Osteocyte (in vitro differentiated cells): Measurements from ENCODE around the gene ZC3H7B. TPM values are rescaled to one million over a fixed set of nuclear protein-coding genes. Genes with fewer than 3 reads are reported as not detected.

Source experiments
- DNase-seq: peaks from one replicate; pipeline ENCODE4 v3.0.0; 2021; ENCODE audit warnings: mixed read lengths; ENCODE audit not compliant: unreplicated experiment; ENCODE audit errors: extremely low spot score
- H3K27ac Mint-ChIP-seq: one replicate; pipeline ENCODE4 v1.8.0; 2021; ENCODE audit warnings: mild to moderate bottlenecking, mixed read lengths; ENCODE audit not compliant: unreplicated experiment
- H3K27me3 Mint-ChIP-seq: one replicate; pipeline ENCODE4 v1.8.0; 2021; ENCODE audit warnings: mixed read lengths; ENCODE audit not compliant: unreplicated experiment
- H3K36me3 Mint-ChIP-seq: one replicate; pipeline ENCODE4 v1.8.0; 2021; ENCODE audit warnings: mixed read lengths; ENCODE audit not compliant: unreplicated experiment
- H3K4me1 Mint-ChIP-seq: one replicate; pipeline ENCODE4 v1.8.0; 2021; ENCODE audit warnings: mixed read lengths; ENCODE audit not compliant: unreplicated experiment
- H3K4me3 Mint-ChIP-seq: one replicate; pipeline ENCODE4 v1.8.0; 2021; ENCODE audit warnings: mild to moderate bottlenecking, moderate library complexity, mixed read lengths; ENCODE audit not compliant: unreplicated experiment
- H3K9me3 Mint-ChIP-seq: one replicate; pipeline ENCODE4 v1.8.0; 2021; ENCODE audit warnings: mixed read lengths; ENCODE audit not compliant: unreplicated experiment
- CTCF ChIP-seq: fragments of 200-600 bp; sonication (generic); IDR thresholded peaks from 2 replicates; pipeline ENCODE4 v1.5.0; 2021; ENCODE audit warnings: antibody characterized with exemption, mild to moderate bottlenecking, moderate library complexity
- total RNA-seq: library from RNA; stranded (reverse); gene quantifications from 2 replicates; pipeline ENCODE4 v1.2.1, GENCODE V29; 2021

Gene ZC3H7B
- total RNA-seq, 1 donor from 2014 or later: 82.8 TPM

GRCh38 chr22:41274856-41275255 lies 26.5 kb upstream of the ZC3H7B start:
- Mint-ChIP-seq H3K9me3 (no peaks in the 10 kb centered on the region), H3K27me3 (no peaks in the 10 kb centered on the region), H3K4me1 (no peaks in the 10 kb centered on the region), H3K27ac (no peak overlapping the region), H3K36me3 (peaks cover 28% of the 10 kb centered on the region), H3K4me3 (no peak overlapping the region)
- no peak for DNase-seq
- TF ChIP-seq CTCF: no peak

GRCh38 chr22:41280065-41280464 lies 21.3 kb upstream of the ZC3H7B start:
- Mint-ChIP-seq H3K4me3 (no peak overlapping the region), H3K9me3 (no peaks in the 10 kb centered on the region), H3K27ac (no peak overlapping the region), H3K4me1 (peaks cover 4% of the 10 kb centered on the region), H3K27me3 (no peaks in the 10 kb centered on the region), H3K36me3 (peaks cover 18% of the 10 kb centered on the region)
- TF ChIP-seq CTCF: no peak
- DNase-seq: no peak

GRCh38 chr22:41280854-41281253 lies 20.5 kb upstream of the ZC3H7B start:
- H3K36me3 Mint-ChIP-seq: peaks cover 15% of the 10 kb centered on the region
- H3K4me1 Mint-ChIP-seq: peaks cover 8% of the 10 kb centered on the region
- DNase-seq: no peak
- H3K9me3 Mint-ChIP-seq: no peaks in the 10 kb centered on the region
- H3K4me3 Mint-ChIP-seq: no peak overlapping the region
- H3K27ac Mint-ChIP-seq: no peak overlapping the region
- no peak for TF ChIP-seq CTCF
- H3K27me3 Mint-ChIP-seq: no peaks in the 10 kb centered on the region

- Mint-ChIP-seq H3K27ac (peak overlapping the region; percentile 50), H3K4me1 (peaks cover 33% of the 10 kb centered on the region), H3K27me3 (no peaks in the 10 kb centered on the region), H3K9me3 (no peaks in the 10 kb centered on the region), H3K36me3 (peaks cover 5% of the 10 kb centered on the region), H3K4me3 (peak overlapping the region; percentile 81)
- TF ChIP-seq CTCF: no peak
- no peak for DNase-seq
Measured at GRCh38 chr22:41284465-41284864, 16.9 kb upstream of the ZC3H7B start.

GRCh38 chr22:41285441-41285819 lies 15.9 kb upstream of the ZC3H7B start:
- H3K27ac Mint-ChIP-seq: peak overlapping the region; percentile 80
- DNase-seq: peak; percentile 87
- peaks cover 5% of the 10 kb centered on the region for H3K36me3 Mint-ChIP-seq
- H3K4me1 Mint-ChIP-seq: peaks cover 41% of the 10 kb centered on the region
- no peaks in the 10 kb centered on the region for H3K27me3 Mint-ChIP-seq
- TF ChIP-seq CTCF: no peak
- H3K4me3 Mint-ChIP-seq: peak overlapping the region; percentile 81
- H3K9me3 Mint-ChIP-seq: no peaks in the 10 kb centered on the region
